OCI-LY7 (cell line): ENCODE measurements around the gene LRRC42.

Experiments
- EZH2phosphoT487 ChIP-seq: fragments of 200-600 bp; sonication (generic); IDR thresholded peaks from 2 replicates; pipeline ENCODE4 v1.6.1; 2018; ENCODE audit warnings: low read depth, borderline replicate concordance, mild to moderate bottlenecking, mixed run types, antibody characterized with exemption, low read length, moderate library complexity, mixed read lengths
- TF ChIP-seq, protein P1 (sequence below): fragments of 200-600 bp; sonication (generic); conservative IDR thresholded peaks from 2 replicates; pipeline ENCODE4 v1.5.1; 2014; ENCODE audit warnings: mild to moderate bottlenecking, antibody characterized with exemption, low read length, moderate library complexity, mixed read lengths

- TF ChIP-seq, protein P1, sequence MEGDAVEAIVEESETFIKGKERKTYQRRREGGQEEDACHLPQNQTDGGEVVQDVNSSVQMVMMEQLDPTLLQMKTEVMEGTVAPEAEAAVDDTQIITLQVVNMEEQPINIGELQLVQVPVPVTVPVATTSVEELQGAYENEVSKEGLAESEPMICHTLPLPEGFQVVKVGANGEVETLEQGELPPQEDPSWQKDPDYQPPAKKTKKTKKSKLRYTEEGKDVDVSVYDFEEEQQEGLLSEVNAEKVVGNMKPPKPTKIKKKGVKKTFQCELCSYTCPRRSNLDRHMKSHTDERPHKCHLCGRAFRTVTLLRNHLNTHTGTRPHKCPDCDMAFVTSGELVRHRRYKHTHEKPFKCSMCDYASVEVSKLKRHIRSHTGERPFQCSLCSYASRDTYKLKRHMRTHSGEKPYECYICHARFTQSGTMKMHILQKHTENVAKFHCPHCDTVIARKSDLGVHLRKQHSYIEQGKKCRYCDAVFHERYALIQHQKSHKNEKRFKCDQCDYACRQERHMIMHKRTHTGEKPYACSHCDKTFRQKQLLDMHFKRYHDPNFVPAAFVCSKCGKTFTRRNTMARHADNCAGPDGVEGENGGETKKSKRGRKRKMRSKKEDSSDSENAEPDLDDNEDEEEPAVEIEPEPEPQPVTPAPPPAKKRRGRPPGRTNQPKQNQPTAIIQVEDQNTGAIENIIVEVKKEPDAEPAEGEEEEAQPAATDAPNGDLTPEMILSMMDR = no peak
- TF ChIP-seq EZH2phosphoT487 = no peak
Observed at GRCh38 chr1:53899206-53899628, 46.9 kb upstream of the LRRC42 start.
